Inflammatory macrophage (primary cell): ENCODE measurements around the gene IFNG.
A peak's percentile ranks its signal among the peaks of the same experiment; 100 is the strongest.

Experiments
- DNase-seq, 2 donors: peaks; one replicate each; pipeline ENCODE4 v3.0.0-alpha.2; 2020 to 2022

The IFNG gene

GRCh38 chr12:68166317-68166831 lies 6.8 kb upstream of the IFNG start:
- no peak for DNase-seq

- DNase-seq = no peak
These were observed 4.1 kb upstream of the IFNG start for GRCh38 chr12:68163560-68164081.

GRCh38 chr12:68162374-68162773 lies 2.8 kb upstream of the IFNG start:
- DNase-seq = no peak

GRCh38 chr12:68158432-68158831 lies 1.1 kb downstream of the IFNG start:
- peak; percentile 25 to 41 for DNase-seq

GRCh38 chr12:68157380-68157779 lies 2.2 kb downstream of the IFNG start:
- no peak for DNase-seq

GRCh38 chr12:68156636-68157035 lies 2.9 kb downstream of the IFNG start:
- DNase-seq = no peak

- no peak for DNase-seq
These were observed 4.8 kb downstream of the IFNG start for GRCh38 chr12:68154779-68155178.

- no peak for DNase-seq
These were observed 11.1 kb downstream of the IFNG start for GRCh38 chr12:68148261-68148951.

GRCh38 chr12:68140556-68140955 lies 19.0 kb downstream of the IFNG start:
- no peak for DNase-seq

GRCh38 chr12:68139941-68140340 lies 19.6 kb downstream of the IFNG start:
- DNase-seq = peak; percentile 34 to 45

GRCh38 chr12:68139001-68139400 lies 20.5 kb downstream of the IFNG start:
- DNase-seq = peak; percentile 36 to 38

GRCh38 chr12:68138480-68138879 lies 21.1 kb downstream of the IFNG start:
- DNase-seq = no peak

GRCh38 chr12:68137335-68137830 lies 22.2 kb downstream of the IFNG start:
- no peak for DNase-seq

- no peak for DNase-seq
These were observed 24.0 kb downstream of the IFNG start for GRCh38 chr12:68135520-68135919.

GRCh38 chr12:68131867-68132414 lies 27.6 kb downstream of the IFNG start:
- no peak for DNase-seq

- DNase-seq = no peak
These were observed 29.6 kb downstream of the IFNG start for GRCh38 chr12:68129979-68130378.

GRCh38 chr12:68122236-68122920 lies 37.2 kb downstream of the IFNG start:
- DNase-seq = no peak

GRCh38 chr12:68121143-68121542 lies 38.4 kb downstream of the IFNG start:
- no peak for DNase-seq

GRCh38 chr12:68119724-68120211 lies 39.8 kb downstream of the IFNG start:
- peak in 1 of 2 donors; percentile 31 for DNase-seq

- no peak for DNase-seq
These were observed 40.3 kb downstream of the IFNG start for GRCh38 chr12:68119250-68119649.

- DNase-seq = no peak
These were observed 41.3 kb downstream of the IFNG start for GRCh38 chr12:68118096-68118755.

GRCh38 chr12:68117661-68118060 lies 41.9 kb downstream of the IFNG start:
- no peak for DNase-seq

GRCh38 chr12:68115281-68115680 lies 44.3 kb downstream of the IFNG start:
- peak; percentile 25 to 59 for DNase-seq
